Measurements from ENCODE around the gene GFRAL.

Gene GFRAL

DNA sequence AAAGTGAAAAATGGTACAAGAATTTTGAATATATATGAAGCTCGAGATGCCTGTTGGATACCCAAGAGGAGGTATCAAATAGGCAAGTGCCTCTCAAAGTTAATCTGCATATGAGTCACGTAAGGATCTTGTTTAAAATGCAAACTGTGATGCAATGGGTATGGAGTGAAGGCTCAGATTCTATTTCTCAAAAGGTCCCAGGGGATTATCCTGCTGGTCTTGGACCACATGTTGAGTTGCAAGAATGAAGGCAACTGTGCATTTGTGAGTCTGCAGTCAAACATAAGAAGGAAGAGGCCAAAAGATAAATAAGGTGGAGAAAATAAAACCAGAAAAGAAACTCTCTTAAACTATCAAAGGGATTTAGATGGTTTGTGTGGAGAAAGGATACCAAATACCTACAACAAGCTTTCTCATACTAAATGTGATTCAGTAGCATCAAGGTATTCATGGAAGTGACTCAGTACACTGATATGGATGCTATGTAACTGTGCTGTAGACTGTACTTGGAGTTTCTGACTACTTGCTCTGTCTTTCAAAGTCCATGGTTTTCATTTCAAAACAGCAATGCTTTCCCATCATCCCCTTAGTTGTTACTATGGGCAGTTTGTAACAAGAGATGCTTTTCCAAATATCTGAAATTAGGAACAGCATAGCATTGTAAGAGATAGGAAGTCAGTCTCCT is 106.3 kb downstream of the GFRAL start:
- H3K27me3 ChIP-seq (ENCODE audit: low read depth, low read length): no peaks in the 10 kb centered on the region
- no peaks in the 10 kb centered on the region for H3K4me1 ChIP-seq (ENCODE audit: control insufficient read depth in 1 of 2, insufficient read depth in 2 of 2, low read length in 2 of 2)
- no peaks in the 10 kb centered on the region for H3K9me3 ChIP-seq (ENCODE audit: control insufficient read depth in 1 of 2, low read length in 2 of 2)
- no peak overlapping the region for H3K27ac ChIP-seq (ENCODE audit: low read length)
- H3K36me3 ChIP-seq (ENCODE audit: control insufficient read depth in 1 of 2, insufficient read depth in 2 of 2, low read length in 2 of 2): no peaks in the 10 kb centered on the region
- no peak overlapping the region for H3K4me3 ChIP-seq (ENCODE audit: low read depth in 1 of 2, low read length in 2 of 2)

DNA sequence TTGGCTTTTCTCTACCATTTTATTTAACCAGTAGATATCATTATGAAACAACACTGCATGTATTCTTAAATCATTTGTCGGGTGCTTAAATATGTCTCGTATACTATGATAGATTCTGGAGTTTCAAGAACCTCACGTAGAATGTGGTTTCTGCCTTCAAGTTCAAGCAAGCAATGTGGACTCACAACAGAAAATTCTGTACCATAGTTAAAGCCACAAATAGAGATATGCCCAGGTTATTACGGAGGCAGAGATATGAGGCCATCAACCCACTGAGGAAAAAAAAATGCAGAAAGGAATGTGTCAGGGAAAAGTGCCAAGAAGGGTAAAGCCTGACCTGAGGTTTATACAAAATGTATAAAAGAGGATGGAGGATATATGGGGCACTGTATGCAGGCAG is 109.9 kb downstream of the GFRAL start:
- Histone ChIP-seq H3K9me3 (ENCODE audit: control insufficient read depth in 1 of 2, low read length in 2 of 2) (no peaks in the 10 kb centered on the region), H3K4me1 (ENCODE audit: control insufficient read depth in 1 of 2, insufficient read depth in 2 of 2, low read length in 2 of 2) (no peaks in the 10 kb centered on the region), H3K4me3 (ENCODE audit: low read depth in 1 of 2, low read length in 2 of 2) (no peak overlapping the region), H3K27me3 (ENCODE audit: low read depth, low read length) (no peaks in the 10 kb centered on the region), H3K27ac (ENCODE audit: low read length) (no peak overlapping the region), H3K36me3 (ENCODE audit: control insufficient read depth in 1 of 2, insufficient read depth in 2 of 2, low read length in 2 of 2) (no peaks in the 10 kb centered on the region)

DNA sequence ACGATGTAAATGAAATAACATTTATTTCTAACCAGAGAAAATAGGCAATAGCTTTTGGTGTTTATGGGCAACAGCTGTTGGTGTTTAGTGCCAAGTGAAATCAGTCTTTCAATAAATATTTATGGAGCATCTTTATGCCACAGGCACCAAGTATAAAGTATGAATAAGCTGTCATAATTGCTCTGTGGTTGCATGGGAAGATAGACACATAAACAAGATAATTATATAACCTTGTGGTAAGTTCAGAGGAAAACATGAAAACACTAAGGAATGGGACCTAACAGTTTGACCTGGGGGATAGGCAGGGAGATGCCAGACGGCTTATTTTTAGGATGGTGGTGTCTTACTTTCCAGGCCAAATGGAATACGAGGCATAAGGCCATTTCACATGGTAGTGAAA is 110.9 kb downstream of the GFRAL start:
- no peaks in the 10 kb centered on the region for H3K27me3 ChIP-seq (ENCODE audit: low read depth, low read length)
- no peaks in the 10 kb centered on the region for H3K9me3 ChIP-seq (ENCODE audit: control insufficient read depth in 1 of 2, low read length in 2 of 2)
- no peaks in the 10 kb centered on the region for H3K36me3 ChIP-seq (ENCODE audit: control insufficient read depth in 1 of 2, insufficient read depth in 2 of 2, low read length in 2 of 2)
- no peak overlapping the region for H3K27ac ChIP-seq (ENCODE audit: low read length)
- H3K4me3 ChIP-seq (ENCODE audit: low read depth in 1 of 2, low read length in 2 of 2): no peak overlapping the region
- no peaks in the 10 kb centered on the region for H3K4me1 ChIP-seq (ENCODE audit: control insufficient read depth in 1 of 2, insufficient read depth in 2 of 2, low read length in 2 of 2)

DNA sequence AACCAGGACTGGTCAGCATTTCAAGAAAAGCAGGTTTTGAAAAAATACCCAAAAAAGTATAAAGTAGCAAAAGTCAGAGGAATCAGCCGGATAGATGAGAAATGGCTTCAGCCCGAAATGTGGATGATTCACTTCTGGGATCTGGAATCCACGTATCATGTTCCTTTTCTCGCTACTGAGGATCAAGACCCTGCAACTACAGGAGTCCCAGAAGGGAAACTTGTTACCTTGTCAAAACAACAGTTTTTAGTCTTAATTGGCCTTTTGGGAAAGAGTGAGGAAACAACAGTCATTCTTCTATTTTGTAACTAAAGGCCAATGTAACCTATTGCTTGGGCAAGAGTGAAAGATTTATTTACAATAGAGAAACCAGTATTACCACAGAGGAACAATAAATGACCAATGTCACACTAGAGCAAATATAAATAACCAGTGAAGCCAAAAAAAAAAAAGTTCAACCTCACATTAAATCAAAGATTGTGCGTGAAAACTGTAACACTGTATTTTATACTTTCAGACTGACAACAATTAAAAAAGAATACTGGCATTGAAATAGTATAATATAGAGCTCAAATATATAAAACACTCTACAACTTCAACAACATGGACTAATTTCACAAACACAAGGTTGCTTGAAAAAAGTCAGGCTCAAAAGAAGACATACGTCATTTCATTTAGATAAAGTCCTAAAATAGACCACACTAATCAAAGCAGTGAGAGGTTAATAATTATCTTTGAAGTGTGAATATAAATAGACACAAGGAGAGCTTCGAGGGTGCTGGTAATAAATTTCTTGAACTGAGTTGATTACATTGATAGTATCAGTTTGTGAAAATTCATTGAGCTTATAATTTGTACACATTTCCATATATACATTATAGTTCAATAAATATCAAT is 116.2 kb downstream of the GFRAL start:
- Histone ChIP-seq H3K36me3 (ENCODE audit: control insufficient read depth in 1 of 2, insufficient read depth in 2 of 2, low read length in 2 of 2) (no peaks in the 10 kb centered on the region), H3K27me3 (ENCODE audit: low read depth, low read length) (no peaks in the 10 kb centered on the region), H3K4me3 (ENCODE audit: low read depth in 1 of 2, low read length in 2 of 2) (no peak overlapping the region), H3K9me3 (ENCODE audit: control insufficient read depth in 1 of 2, low read length in 2 of 2) (no peaks in the 10 kb centered on the region), H3K4me1 (ENCODE audit: control insufficient read depth in 1 of 2, insufficient read depth in 2 of 2, low read length in 2 of 2) (no peaks in the 10 kb centered on the region), H3K27ac (ENCODE audit: low read length) (no peak overlapping the region)

DNA sequence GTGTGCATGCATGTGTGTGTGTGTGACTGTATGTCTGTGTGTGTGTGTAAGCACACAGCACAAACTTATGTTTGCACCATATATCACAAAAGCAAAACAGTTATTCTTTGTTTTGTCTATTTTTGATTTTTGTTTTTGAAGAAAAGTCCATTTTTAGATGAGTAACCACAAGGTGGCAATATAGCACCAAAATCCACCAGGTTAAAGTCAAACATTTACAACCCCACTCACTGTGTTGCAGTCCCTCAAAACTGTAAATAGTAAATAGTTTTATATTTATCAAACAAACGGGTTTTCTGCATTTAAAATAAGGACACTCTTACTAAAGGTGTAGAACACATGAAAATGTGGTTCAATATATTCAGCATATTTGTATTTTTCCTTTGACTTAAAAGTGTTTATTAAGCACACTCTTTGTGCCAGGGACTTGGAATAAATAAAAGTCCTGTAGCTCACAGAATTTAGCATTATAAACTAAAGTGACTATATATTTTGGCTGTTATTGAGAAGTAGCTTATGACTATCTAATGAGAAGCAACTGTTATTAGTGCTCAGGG is 118.5 kb downstream of the GFRAL start:
- H3K4me1 ChIP-seq (ENCODE audit: control insufficient read depth in 1 of 2, insufficient read depth in 2 of 2, low read length in 2 of 2): no peaks in the 10 kb centered on the region
- no peak overlapping the region for H3K4me3 ChIP-seq (ENCODE audit: low read depth in 1 of 2, low read length in 2 of 2)
- no peak overlapping the region for H3K27ac ChIP-seq (ENCODE audit: low read length)
- no peaks in the 10 kb centered on the region for H3K27me3 ChIP-seq (ENCODE audit: low read depth, low read length)
- H3K9me3 ChIP-seq (ENCODE audit: control insufficient read depth in 1 of 2, low read length in 2 of 2): no peaks in the 10 kb centered on the region
- no peaks in the 10 kb centered on the region for H3K36me3 ChIP-seq (ENCODE audit: control insufficient read depth in 1 of 2, insufficient read depth in 2 of 2, low read length in 2 of 2)

DNA sequence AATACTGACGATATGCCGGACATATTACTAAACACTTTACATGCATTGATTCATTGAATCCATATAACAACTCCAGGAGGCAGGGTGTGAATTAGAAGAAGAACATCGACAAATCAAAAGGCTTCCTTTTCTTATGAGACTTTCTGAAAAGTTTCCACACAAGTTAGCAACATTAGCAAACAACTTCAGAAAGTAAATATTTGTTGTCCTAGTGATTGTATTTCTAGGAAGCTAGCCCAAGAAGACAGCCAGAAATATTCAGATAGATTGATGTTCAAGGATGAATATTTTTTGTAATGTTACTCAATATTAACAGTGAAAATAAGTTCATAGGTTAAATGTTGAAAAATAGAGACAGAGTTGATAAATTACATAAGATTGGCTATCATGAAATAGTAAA is 120.6 kb downstream of the GFRAL start:
- H3K27me3 ChIP-seq (ENCODE audit: low read depth, low read length): no peaks in the 10 kb centered on the region
- H3K4me3 ChIP-seq (ENCODE audit: low read depth in 1 of 2, low read length in 2 of 2): no peak overlapping the region
- no peak overlapping the region for H3K27ac ChIP-seq (ENCODE audit: low read length)
- no peaks in the 10 kb centered on the region for H3K36me3 ChIP-seq (ENCODE audit: control insufficient read depth in 1 of 2, insufficient read depth in 2 of 2, low read length in 2 of 2)
- H3K4me1 ChIP-seq (ENCODE audit: control insufficient read depth in 1 of 2, insufficient read depth in 2 of 2, low read length in 2 of 2): no peaks in the 10 kb centered on the region
- no peaks in the 10 kb centered on the region for H3K9me3 ChIP-seq (ENCODE audit: control insufficient read depth in 1 of 2, low read length in 2 of 2)

DNA sequence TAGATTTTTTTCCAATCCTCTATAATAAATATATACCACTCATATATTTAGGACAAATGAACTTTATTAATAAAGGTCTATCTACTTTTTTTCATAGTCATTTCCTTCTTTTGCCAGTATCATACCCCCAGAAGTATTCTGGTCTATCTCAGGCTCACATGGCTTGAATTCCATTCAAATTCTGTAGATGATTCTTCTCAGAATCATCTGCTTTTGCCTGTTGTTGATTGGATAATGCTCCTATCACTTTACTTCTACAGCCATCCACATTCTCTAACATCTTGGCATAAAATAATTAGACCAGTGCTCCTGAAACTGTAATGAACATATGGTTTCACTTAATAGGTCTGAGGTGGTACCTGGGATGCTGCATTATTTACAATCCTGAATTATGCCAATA is 121.2 kb downstream of the GFRAL start:
- Histone ChIP-seq H3K27me3 (ENCODE audit: low read depth, low read length) (no peaks in the 10 kb centered on the region), H3K36me3 (ENCODE audit: control insufficient read depth in 1 of 2, insufficient read depth in 2 of 2, low read length in 2 of 2) (no peaks in the 10 kb centered on the region), H3K9me3 (ENCODE audit: control insufficient read depth in 1 of 2, low read length in 2 of 2) (no peaks in the 10 kb centered on the region), H3K27ac (ENCODE audit: low read length) (no peak overlapping the region), H3K4me1 (ENCODE audit: control insufficient read depth in 1 of 2, insufficient read depth in 2 of 2, low read length in 2 of 2) (no peaks in the 10 kb centered on the region), H3K4me3 (ENCODE audit: low read depth in 1 of 2, low read length in 2 of 2) (no peak overlapping the region)

DNA sequence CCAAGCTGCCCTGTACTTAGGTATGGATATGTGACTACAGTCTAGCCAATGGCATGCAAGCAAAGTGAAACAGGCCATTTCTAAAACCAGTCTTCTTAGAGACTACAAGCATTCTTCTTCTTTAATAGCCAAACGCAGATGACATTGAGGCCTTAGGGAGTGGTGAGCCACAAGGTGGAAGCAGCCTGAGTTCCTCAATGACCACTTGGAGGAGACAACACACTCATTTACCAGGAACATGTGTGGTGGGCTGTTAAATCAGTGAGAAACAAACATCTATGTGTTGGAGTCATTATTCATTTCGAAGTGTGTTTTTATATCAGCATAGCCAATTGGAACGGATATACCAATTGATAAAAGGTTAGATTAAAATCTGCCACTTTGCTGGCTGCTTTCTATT is 122.0 kb downstream of the GFRAL start:
- Histone ChIP-seq H3K36me3 (ENCODE audit: control insufficient read depth in 1 of 2, insufficient read depth in 2 of 2, low read length in 2 of 2) (no peaks in the 10 kb centered on the region), H3K4me3 (ENCODE audit: low read depth in 1 of 2, low read length in 2 of 2) (no peak overlapping the region), H3K27me3 (ENCODE audit: low read depth, low read length) (no peaks in the 10 kb centered on the region), H3K27ac (ENCODE audit: low read length) (no peak overlapping the region), H3K9me3 (ENCODE audit: control insufficient read depth in 1 of 2, low read length in 2 of 2) (no peaks in the 10 kb centered on the region), H3K4me1 (ENCODE audit: control insufficient read depth in 1 of 2, insufficient read depth in 2 of 2, low read length in 2 of 2) (no peaks in the 10 kb centered on the region)

DNA sequence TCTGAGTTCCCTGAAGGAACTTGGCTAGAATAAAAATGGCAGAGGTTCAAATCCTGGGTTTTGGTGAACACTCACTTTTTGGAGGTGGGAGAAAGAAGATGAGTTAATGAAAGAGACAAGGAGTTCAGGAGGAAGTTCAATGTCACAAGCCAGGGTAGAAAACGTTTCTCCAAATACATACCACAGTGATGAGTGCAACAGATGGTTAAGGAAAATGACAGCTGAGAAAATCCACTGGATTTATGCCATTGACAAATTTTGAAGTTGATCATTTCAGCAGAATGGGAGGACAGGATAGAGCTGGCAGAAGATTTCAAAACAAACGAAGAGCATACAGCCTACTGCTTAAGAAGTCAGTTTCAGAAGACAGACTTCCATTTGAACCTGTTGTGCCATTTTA is 122.7 kb downstream of the GFRAL start:
- no peaks in the 10 kb centered on the region for H3K27me3 ChIP-seq (ENCODE audit: low read depth, low read length)
- no peak overlapping the region for H3K4me3 ChIP-seq (ENCODE audit: low read depth in 1 of 2, low read length in 2 of 2)
- H3K9me3 ChIP-seq (ENCODE audit: control insufficient read depth in 1 of 2, low read length in 2 of 2): no peaks in the 10 kb centered on the region
- no peaks in the 10 kb centered on the region for H3K36me3 ChIP-seq (ENCODE audit: control insufficient read depth in 1 of 2, insufficient read depth in 2 of 2, low read length in 2 of 2)
- H3K4me1 ChIP-seq (ENCODE audit: control insufficient read depth in 1 of 2, insufficient read depth in 2 of 2, low read length in 2 of 2): no peaks in the 10 kb centered on the region
- no peak overlapping the region for H3K27ac ChIP-seq (ENCODE audit: low read length)

Data from muscle layer of duodenum (tissue), 2 donors.